ENCODE results near the gene B9D1. TPM values are rescaled to one million over a fixed set of nuclear protein-coding genes. Genes with fewer than 3 reads are reported as not detected.

The B9D1 gene, protein sequence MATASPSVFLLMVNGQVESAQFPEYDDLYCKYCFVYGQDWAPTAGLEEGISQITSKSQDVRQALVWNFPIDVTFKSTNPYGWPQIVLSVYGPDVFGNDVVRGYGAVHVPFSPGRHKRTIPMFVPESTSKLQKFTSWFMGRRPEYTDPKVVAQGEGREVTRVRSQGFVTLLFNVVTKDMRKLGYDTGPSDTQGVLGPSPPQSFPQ
- total RNA-seq = 23.1 and 25.5 TPM in 2 replicates

DNA sequence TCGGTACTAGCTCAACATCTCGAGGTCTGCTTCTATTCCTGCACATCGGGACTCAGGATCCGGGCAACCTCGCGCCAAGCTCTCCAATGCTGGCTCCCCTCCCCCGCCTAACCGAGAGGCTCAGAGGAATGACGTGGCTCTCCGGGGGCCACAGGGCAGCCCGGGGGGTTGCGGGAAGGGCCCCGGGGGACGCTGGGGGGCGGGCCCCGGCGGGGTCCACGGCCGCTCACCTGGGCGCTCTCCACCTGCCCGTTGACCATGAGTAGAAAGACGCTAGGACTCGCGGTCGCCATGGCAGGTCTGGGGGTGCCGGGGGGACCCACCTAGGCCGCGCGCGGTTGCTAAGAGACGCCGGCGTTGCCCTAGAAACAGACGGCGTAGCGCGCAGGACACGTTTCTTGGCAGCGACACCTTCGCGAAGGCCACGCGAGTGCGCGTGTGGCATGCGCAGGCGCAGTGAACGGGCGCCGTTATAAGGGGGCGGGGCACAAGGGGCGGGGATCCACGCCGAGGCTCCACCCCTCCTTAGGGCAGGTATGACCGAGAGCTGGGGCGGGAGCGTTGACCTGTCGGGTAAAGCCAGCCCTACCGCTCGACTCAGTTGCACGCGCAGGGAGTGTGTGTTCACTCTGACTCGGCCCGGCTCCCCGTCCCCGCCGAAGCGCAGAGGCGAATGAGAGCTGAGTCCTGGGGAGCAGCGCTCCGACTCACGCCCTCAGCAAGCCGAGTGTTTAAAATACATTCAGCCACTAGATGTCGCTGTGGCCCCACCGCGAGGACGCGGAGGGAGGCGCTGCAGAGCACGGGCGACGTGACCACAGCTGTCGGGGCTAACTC is at the start of gene B9D1:
B9D1 (minus strand) TSS at position 447 of the 837 bp plus-strand sequence; CDS start at position 293, 154 bp downstream.

DNA sequence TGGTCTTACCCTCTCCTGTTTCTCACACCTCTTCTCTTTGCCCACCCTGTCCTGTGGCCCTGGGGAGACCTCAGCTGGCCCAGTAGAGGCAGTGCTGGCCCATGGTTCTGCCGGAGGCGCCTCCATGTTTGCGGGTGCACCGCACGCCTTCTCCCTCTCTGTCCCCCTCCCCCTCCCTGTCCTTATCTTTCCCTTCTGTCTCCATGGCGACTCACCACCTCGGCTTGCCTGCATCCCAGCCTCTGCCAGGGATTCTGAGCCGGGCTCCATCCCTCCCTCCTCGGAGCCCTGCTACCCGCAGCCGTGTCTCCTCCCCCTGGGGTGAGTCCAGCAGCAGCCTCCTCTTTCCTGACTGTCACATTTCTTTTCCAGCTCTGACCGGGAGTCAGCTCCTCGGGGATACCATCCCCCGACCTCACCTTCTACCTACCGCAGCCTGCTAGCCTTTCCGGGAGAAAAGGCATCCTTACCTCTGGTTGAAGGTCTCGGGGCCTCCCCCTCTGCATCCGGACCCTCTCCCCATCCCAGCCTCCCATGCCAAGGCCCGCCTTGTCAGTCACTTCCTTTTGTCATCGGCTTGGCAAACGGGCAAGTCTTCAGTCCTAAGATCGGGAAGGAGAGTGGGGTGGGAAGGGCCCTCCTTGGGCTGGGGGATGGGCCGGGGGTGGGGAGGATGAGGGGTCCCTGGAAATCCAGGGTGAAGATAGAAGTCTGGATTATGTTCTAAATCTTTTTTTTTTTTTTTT is 48.5 kb upstream of the B9D1 start, which contains the start of gene RNF112:
RNF112 (plus strand) TSS at position 358 of the 746 bp plus-strand sequence; CDS start at position 535, 177 bp downstream.

DNA sequence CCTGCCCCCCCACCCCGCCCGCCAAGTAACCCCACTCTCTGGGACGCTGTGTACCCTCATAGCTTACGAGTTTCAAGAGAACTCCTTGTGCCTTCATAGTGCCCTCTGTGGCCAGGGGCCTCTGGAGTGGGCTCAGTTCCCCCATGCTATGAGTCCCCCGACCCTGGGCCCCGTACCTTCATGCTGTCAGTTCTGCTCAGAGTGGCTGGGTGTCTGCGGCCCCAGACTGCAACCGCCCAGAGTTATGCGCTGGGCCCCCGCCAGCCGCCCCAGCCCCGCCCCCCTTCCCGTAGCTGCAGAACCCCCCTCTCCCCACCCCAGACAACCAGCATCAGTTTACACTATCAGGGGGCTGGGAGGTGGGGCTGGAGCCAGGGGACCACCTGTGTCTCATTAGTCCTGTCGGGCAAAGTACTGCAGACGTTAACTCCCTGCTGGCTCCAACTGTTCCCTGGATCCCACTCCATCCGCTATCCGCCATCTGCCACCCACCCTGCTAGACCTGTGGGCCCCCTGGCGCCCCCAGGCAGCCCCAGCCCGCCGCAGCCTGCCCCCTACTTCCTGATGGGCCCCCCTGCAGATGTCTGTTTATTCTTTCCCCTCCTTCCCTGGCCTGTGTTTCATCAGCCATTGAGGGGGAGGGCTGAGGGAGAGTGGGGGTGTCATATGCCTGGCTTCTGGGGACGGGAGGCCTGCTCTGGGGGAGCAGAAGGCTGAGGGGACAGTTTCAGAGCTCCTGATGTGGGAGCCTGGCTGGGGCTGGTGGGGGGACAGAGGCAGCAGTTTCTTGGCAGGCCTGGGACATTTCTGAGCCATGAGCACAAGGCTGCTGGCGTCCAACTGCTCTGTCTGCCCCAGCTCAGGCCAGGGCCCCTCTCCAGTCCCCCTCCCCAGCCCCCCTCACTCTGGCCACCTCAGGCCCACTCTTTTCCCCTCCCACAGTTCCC is 24.7 kb upstream of the B9D1 start, which contains the start of gene MFAP4:
MFAP4 (minus strand) TSS at position 217 of the 947 bp plus-strand sequence; CDS start at position 182, 35 bp downstream.

DNA sequence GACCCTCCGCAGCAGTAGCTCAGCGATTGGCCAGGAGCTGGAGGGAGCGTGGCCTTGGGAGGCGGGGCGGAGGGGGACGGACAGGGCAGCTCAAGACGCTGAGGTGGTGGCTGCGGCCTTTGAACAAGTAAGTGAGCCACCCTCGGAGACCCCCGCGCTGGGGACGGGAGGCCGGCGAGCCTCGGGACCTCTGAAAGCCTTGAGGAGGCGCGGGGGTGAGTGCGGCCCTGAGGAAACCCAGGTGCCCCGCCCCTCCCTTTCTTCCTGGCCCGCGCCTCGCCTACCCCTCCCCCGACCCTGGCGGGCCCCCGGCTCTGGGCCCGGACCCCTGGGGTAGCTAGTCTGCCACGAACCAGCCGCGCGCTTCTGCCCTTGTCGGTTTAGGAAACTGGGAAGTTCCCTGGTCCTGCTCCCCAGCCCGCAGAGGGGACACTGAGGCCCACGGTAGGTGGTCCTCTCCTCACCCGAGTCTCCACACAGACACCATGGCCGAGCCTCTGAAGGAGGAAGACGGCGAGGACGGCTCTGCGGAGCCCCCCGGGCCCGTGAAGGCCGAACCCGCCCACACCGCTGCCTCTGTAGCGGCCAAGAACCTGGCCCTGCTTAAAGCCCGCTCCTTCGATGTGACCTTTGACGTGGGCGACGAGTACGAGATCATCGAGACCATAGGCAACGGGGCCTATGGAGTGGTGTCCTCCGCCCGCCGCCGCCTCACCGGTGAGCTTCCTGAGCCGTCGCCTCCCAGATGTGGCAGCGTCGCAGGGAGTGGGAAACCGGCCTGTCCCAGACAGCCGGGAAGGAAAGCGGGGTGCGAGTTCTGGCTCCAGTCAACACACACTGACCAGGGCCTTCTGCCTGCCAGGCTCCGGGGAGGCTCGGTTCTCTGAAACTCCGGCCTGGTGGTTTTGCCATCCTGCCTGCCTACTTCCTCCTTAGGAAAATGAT is 16.2 kb upstream of the B9D1 start, which contains the start of gene MAPK7:
MAPK7 (plus strand) TSS at position 83 of the 945 bp plus-strand sequence; CDS start at position 486, 403 bp downstream.

Other genes starting within 250 kb of the B9D1 start
- 0.10 and 0.25 TPM in 2 replicates for gene GRAPL, start 235.1 kb downstream of the B9D1 start, total RNA-seq
- gene EPN2, start 125.4 kb downstream of the B9D1 start, total RNA-seq = 25.2 and 31.0 TPM in 2 replicates
- 48.5 and 55.0 TPM in 2 replicates for gene MAPK7, start 15.8 kb upstream of the B9D1 start, total RNA-seq
- 188 and 212 TPM in 2 replicates for gene MFAP4, start 24.5 kb upstream of the B9D1 start, total RNA-seq
- gene RNF112, start 48.5 kb upstream of the B9D1 start, total RNA-seq = 1.9 and 3.4 TPM in 2 replicates
- gene SLC47A1, start 171.1 kb upstream of the B9D1 start, total RNA-seq = 1.5 and 7.5 TPM in 2 replicates